HG03060 (cell line): Measurements from ENCODE around the gene DCTN1.
"Not testable (repeated sequence)": the region's sequence is repeated elsewhere in the genome, so short reads cannot be mapped to it uniquely, and the experiment has no call there.

Source experiments
- ATAC-seq: cut with Tn5 transposase; IDR thresholded peaks from one replicate; pipeline ENCODE4 v1.9.1; 2021; ENCODE audit warnings: low read depth, moderate number of reproducible peaks; ENCODE audit not compliant: unreplicated experiment

DCTN1 gene

GRCh38 chr2:74373985-74374384 lies 6.1 kb downstream of the DCTN1 start:
- no peak for ATAC-seq

DNA sequence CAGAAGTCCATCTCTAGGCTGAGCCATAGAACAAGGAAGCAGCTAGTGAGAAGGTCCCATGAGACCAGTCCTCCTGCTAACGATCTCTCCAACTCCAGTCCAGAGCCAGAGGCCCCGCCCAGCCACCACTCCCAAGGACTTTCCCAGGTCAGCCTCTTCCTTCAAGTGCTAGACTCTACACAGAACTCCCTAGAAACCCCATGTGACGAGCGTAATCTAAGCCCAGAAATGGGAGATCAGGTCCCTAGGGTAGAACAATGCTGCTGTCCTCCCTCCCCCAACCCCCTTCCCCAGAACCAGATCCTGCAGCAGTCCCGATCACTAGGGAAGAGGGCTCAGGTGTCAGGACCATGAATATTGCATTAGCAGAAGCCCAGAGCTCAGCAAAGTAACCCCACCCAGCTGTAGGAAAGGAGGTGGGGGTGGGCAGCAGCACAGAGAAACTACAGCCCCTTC lies 6.9 kb downstream of the DCTN1 start:
- no peak for ATAC-seq

GRCh38 chr2:74372674-74373073 lies 7.4 kb downstream of the DCTN1 start:
- ATAC-seq: no peak

DNA sequence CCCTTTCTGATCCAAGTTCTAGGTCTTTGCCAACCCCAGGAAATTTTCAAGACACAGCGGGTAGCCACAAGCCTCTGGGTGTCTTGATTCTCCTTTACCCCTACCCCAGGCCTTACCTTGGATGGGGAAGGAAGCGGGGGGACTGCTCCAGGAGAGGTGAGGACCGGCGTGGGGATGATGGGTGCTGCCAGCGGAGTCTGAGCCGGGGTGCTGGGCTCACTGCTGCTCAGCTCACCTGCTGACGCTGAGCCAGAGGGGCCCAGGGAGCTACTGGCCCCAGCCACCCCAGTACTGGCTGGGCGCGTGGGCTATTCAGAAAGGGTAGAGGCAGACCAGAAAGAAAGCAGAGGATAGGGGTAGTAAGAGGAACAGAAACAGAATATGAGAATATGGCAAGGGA lies 8.7 kb downstream of the DCTN1 start:
- ATAC-seq: no peak

DNA sequence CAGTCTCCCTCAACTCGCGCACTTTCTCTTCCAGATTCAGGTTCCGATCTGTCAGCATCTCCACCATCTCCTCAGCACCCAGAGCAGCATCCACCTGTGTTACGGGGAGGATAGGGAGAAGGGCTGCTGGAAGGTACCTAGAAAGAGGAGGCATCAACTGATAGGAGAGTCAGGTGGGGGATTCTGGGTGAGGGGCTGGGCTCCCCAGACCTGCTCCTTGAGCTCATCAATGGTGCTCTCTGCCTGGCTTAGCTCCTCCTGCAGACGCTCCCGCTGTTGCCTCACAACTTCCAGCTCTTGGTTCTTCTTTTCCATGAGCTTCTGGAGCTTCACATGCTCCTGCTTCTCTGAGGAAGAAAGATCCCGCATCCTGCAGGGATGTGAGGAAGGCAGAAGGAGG lies 10.1 kb downstream of the DCTN1 start:
- no peak for ATAC-seq

DNA sequence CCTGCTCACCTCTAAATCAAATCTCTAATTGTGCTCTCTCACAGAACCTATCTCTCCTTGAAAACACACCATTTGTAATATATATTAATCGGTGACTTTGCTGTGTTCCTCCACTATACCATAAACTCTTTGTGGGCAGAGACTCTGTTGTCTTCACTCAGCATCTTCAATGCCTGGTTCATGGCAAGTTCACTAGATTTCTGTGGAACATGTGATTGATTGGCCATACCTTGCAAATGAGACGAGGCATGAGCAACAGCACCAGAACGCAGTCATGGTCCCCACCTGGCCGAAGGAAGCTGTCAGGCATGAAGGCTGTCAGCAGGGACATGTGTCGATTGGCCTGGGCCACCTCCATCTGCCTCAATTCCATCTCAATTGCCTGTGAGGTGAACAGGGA lies 11.6 kb downstream of the DCTN1 start:
- no peak for ATAC-seq

- ATAC-seq: no peak
Observed at GRCh38 chr2:74367789-74368188, 12.3 kb downstream of the DCTN1 start.

DNA sequence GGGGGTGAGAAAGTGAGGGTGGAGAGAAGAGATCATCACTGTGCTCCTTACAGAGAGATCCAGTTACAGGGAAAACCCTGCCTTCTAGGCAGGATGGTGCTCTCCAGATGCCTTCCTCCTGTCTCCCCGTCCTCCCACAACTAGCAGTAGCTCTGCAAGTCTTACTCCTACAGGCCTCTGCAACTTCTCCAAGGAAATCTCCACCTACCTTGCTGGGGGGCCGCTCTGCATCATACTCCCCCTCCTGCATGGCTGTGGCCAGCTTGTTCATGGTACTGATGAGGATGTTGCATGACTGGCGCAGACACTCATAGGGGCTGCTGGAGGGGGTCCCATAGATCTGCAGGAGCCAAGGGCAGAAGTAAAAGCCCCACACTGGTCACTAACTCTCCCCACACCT lies 14.1 kb downstream of the DCTN1 start:
- ATAC-seq: no peak

- ATAC-seq: no peak
Observed at GRCh38 chr2:74364533-74365505, 15.3 kb downstream of the DCTN1 start.

- ATAC-seq: no peak
Observed at GRCh38 chr2:74361327-74361726, 18.8 kb downstream of the DCTN1 start.

GRCh38 chr2:74357627-74358026 lies 22.5 kb downstream of the DCTN1 start:
- no peak for ATAC-seq

GRCh38 chr2:74349889-74350288 lies 30.2 kb downstream of the DCTN1 start:
- no peak for ATAC-seq

GRCh38 chr2:74347742-74348141 lies 32.4 kb downstream of the DCTN1 start:
- ATAC-seq: no peak

DNA sequence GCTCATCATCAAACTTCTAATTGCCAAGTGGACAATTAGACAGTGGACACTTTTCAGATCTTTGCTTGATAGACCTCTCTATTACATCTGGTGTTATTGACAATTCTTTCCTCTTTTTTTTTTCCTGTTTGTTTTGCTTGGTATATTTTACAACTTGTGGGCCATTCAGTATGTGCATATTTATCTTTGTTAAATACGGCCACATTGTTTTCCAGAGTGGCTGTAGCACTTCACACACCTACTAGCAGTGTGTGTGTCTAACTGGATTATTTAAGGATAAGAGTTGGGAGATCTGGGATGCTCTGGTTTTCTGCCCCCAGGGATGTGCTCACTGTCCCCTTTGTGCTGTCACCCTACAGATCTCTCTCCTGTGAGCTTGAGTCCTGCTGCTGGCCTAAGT lies 32.8 kb downstream of the DCTN1 start:
- no peak for ATAC-seq

DNA sequence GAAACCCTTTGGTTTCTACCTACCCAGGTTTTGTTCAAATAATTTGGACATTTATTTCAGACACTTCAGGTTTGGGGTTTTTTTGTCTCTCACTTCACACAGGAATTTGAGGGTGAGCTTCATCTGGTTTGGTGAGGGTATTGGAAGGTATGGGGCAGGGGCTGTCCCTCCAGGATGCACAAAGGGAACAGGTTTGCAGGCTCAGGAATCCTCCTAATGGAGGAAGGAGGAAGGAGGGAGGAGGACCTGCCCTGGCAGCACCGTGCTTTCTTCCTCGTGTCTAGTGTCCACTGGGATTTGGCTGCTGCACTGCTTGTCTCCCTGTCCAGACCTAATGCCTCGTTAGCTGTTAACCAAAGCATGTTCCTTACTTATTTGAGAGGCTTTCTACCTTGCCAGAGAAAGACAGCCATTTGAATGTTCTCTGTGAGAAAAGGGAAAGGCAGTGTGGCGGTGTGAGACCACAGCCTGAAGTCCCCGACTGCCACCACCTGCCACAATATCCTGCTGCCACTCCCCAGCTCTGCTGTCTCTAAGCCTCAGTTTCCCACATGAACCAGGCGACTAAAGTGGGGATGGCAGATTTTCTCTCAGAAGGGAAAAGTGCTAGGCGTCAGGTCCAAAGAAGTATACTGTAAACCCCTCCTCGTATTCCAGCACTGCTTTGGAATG lies 34.7 kb downstream of the DCTN1 start:
- ATAC-seq: no peak

DNA sequence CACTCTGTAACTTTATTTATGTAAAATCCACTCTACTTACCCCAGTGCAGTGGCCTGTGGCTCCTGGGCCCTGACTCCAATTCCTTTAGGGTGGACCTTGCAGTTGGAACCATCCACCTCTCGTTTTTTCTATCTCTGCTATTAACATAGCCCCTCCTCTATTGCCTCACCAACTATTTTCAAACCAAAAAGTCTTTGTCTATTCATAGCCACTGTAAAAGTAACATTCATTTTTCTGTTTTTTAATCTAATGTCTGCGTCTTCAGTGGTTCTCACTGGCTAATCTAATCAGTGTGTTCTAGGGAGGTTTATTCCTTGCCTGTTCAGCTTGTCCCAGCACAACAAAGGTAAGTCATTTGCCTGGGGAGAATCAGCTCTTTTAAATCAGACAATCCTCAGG lies 36.8 kb downstream of the DCTN1 start, which contains the start of gene SLC4A5:
Gene SLC4A5 (minus strand): TSS at position 101 of the 400 bp plus-strand sequence. CDS start 28,393 bp downstream, outside the sequence.
- ATAC-seq: no peak

GRCh38 chr2:74336227-74336626 lies 43.9 kb downstream of the DCTN1 start:
- not testable (repeated sequence) for ATAC-seq

DNA sequence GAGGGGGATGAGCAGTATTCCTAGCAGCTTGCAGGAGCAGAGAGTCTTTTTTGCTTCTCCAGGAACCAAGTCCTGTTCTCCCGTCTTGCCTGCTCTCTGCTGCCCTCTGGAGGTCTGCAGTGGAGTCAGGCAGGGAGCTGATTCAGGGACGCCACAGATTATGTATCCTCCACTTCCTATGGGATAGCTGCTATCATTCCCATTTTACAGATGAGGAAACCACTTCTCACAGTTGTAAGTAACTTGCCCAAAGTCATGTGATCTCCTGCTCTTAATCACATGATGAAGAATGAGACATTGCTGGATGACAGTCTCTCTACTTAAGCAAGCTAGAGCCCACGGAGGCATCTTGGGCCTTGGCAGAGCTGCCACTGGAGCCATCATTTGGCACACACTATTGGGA lies 45.2 kb downstream of the DCTN1 start:
- no peak for ATAC-seq

DNA sequence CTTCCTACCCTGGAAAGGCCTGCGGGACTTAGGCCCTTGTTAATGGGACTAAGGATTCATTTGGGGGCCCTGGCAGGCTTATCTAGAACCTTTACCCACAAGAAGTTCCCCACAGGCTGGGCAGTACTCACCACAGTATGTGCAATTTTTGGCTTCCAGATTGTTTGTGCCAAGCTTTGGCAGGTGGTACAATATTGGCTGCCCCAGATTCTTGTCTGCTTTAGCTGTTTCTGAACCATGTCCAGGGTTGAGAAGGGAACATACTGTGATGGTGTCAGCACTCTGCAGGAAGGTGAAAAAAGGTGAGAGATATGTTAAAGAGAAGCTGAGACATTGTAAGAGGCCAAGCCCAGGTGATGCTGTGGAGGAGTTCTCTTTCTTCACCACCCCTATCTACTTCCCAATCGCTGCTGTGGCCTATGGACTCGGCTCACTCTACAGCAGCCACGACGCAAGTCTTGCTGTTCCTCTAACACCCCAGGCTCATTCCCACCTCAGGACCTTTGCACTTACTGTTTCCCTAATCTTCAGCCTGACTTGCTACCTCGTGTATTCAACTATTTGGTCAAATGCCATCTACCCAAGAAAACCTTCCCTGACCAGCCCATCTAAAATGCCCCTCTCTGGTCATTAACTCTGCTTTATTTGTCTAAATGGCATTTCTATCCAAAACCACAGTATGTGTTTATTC lies 46.1 kb downstream of the DCTN1 start:
- no peak for ATAC-seq

DNA sequence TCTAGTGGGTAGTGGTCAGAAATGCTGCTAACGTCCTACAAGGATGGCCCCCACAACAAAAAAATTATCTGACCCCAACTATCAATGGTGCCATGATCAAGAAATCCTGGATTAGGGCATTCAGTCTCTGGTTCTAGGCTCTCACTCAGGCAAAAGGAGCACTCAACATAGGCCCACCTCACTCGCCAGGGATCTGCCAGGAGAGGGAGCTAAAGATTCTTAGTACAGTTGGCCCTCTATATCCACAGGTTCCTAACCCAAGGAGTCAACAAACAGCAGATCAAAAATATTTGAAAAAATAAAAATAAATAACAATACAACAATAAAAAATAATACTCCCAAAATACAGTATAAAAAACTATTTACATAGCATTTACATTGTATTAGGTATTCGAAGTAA lies 46.9 kb downstream of the DCTN1 start:
- ATAC-seq: no peak

- no peak for ATAC-seq
Observed at GRCh38 chr2:74332550-74333174, 47.4 kb downstream of the DCTN1 start.
